OCI-LY1 (cell line): ENCODE measurements around the gene MVB12B.

Experiments
- H2AFZ ChIP-seq: fragments of 200-600 bp; sonication (generic), shearing (Covaris generic); 2 replicates; pipeline ENCODE4 v1.6.0; 2014; ENCODE audit warnings: antibody characterized with exemption, mild to moderate bottlenecking, low read length
- H3F3A ChIP-seq: fragments of 200-600 bp; sonication (generic), shearing (Covaris generic); 2 replicates; pipeline ENCODE4 v1.6.0; 2014; ENCODE audit warnings: mild to moderate bottlenecking, antibody characterized with exemption, low read length, moderate library complexity; ENCODE audit not compliant: insufficient read depth
- H3K27ac ChIP-seq: fragments of 200-600 bp; sonication (generic); 2 replicates; pipeline ENCODE4 v1.5.1; 2014; ENCODE audit warnings: low read length, mixed run types, mild to moderate bottlenecking, low read depth; ENCODE audit not compliant: poor library complexity, severe bottlenecking
- H3K27me3 ChIP-seq: fragments of 200-600 bp; sonication (generic); 2 replicates; pipeline ENCODE4 v1.6.0; 2014; ENCODE audit warnings: antibody characterized with exemption, mild to moderate bottlenecking, low read length, moderate library complexity; ENCODE audit not compliant: insufficient read depth
- H3K36me3 ChIP-seq: fragments of 200-600 bp; sonication (generic); 2 replicates; pipeline ENCODE4 v1.6.1; 2014; ENCODE audit warnings: mild to moderate bottlenecking, antibody characterized with exemption, low read length, moderate library complexity, mixed read lengths; ENCODE audit not compliant: insufficient read depth
- H3K4me1 ChIP-seq: fragments of 200-600 bp; sonication (generic); 2 replicates; pipeline ENCODE4 v1.5.1; 2014; ENCODE audit warnings: mild to moderate bottlenecking, low read length, moderate library complexity; ENCODE audit not compliant: insufficient read depth, severe bottlenecking
- H3K4me2 ChIP-seq: fragments of 200-600 bp; sonication (generic), shearing (Covaris generic); 2 replicates; pipeline ENCODE4 v1.6.1; 2014; ENCODE audit warnings: low read length
- H3K4me3 ChIP-seq: fragments of 200-600 bp; sonication (generic); 2 replicates; pipeline ENCODE4 v1.5.1; 2014; ENCODE audit warnings: low read length, low read depth, mild to moderate bottlenecking, mixed read lengths; ENCODE audit not compliant: poor library complexity, severe bottlenecking
- H3K79me2 ChIP-seq: fragments of 200-600 bp; shearing (Covaris generic); 2 replicates; pipeline ENCODE4 v1.6.1; 2016; ENCODE audit warnings: mixed run types, low read length, mixed read lengths; ENCODE audit not compliant: insufficient read depth
- H3K9ac ChIP-seq: fragments of 200-600 bp; sonication (generic), shearing (Covaris generic); 2 replicates; pipeline ENCODE4 v1.6.1; 2014; ENCODE audit warnings: mild to moderate bottlenecking, low read length, mixed read lengths
- H3K9me2 ChIP-seq: fragments of 200-600 bp; sonication (generic), shearing (Covaris generic); 2 replicates; pipeline ENCODE4 v1.6.1; 2014; ENCODE audit warnings: low read depth, mild to moderate bottlenecking, low read length, mixed read lengths
- H3K9me3 ChIP-seq: fragments of 200-600 bp; shearing (Covaris generic); 2 replicates; pipeline ENCODE4 v1.6.1; 2014; ENCODE audit warnings: low read length, mixed read lengths
- H4K20me1 ChIP-seq: fragments of 200-600 bp; sonication (generic), shearing (Covaris generic); 2 replicates; pipeline ENCODE4 v1.6.0; 2016; ENCODE audit warnings: mild to moderate bottlenecking, low read length; ENCODE audit not compliant: insufficient read depth
- CTCF ChIP-seq: fragments of 200-600 bp; sonication (generic), shearing (Covaris generic); IDR thresholded peaks from 2 replicates; pipeline ENCODE4 v1.5.1; 2017; ENCODE audit warnings: mild to moderate bottlenecking, antibody characterized with exemption, low read length, moderate library complexity, mixed read lengths
- EZH2 ChIP-seq: fragments of 200-600 bp; sonication (generic), shearing (Covaris generic); IDR thresholded peaks from 2 replicates; pipeline ENCODE4 v1.8.0; 2017; ENCODE audit warnings: borderline replicate concordance, mixed run types, mild to moderate bottlenecking, antibody characterized with exemption, low read length, moderate library complexity, mixed read lengths

The MVB12B gene

DNA sequence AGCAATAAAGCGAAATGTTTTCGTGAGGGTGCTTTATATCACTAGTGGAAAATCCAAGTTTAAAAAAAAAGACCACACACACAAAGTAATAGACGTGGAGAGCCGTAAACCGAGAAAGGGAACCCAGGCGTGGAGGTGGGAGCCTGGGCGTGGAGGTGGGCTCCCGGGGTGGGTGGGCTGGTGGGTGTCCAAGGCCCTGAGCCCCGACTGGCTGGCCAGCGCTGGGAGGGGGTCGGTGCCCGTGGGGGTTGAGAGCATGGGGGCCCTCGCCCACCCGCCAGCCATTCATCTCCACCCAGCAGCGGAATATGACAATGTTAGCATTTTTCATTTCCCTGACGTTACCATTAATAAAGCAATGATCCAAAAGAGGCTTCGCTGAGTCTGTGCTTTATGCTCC is 135.0 kb downstream of the MVB12B start:
- Histone ChIP-seq H3K27me3 (no peaks in the 10 kb centered on the region; the same call in 1 of the 2 replicates), H3K79me2 (no peaks in the 10 kb centered on the region), H3K36me3 (no peaks in the 10 kb centered on the region), H3F3A (no peaks in the 10 kb centered on the region), H3K27ac (no peak overlapping the region), H4K20me1 (no peaks in the 10 kb centered on the region), H3K4me2 (no peak overlapping the region), H3K9me3 (no peaks in the 10 kb centered on the region), H3K9me2 (no peaks in the 10 kb centered on the region), H3K4me3 (no peak overlapping the region), H2AFZ (no peak overlapping the region), H3K4me1 (no peaks in the 10 kb centered on the region), H3K9ac (no peak overlapping the region)
- TF ChIP-seq CTCF (no peak), EZH2 (no peak)

DNA sequence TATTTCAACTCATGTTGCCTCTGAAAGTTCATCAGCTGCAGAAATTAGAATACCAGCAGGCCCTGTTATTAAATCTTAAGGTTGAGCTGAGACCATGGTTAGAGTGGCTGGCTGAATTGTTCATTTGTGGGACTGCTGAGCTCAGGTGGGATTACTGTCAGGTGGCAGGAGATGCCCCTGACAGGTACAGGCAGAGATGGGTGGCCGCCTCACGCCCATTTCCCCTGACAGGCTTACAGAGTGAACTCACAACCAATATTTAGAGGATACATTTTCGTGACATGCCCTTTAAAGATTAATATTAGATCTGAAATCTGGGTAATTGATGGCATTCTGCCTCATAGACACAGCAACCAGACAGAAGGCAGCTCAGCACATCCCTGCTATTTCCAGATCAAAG is 136.0 kb downstream of the MVB12B start:
- H2AFZ ChIP-seq: no peak overlapping the region
- no peaks in the 10 kb centered on the region for H3K9me3 ChIP-seq
- H3K4me2 ChIP-seq: no peak overlapping the region
- no peak overlapping the region for H3K9ac ChIP-seq
- H4K20me1 ChIP-seq: no peaks in the 10 kb centered on the region
- no peaks in the 10 kb centered on the region for H3K36me3 ChIP-seq
- H3K9me2 ChIP-seq: no peaks in the 10 kb centered on the region
- H3K4me3 ChIP-seq: no peak overlapping the region
- H3K27ac ChIP-seq: no peak overlapping the region
- H3K79me2 ChIP-seq: no peaks in the 10 kb centered on the region
- no peaks in the 10 kb centered on the region for H3F3A ChIP-seq
- H3K4me1 ChIP-seq: no peaks in the 10 kb centered on the region
- H3K27me3 ChIP-seq: no peaks in the 10 kb centered on the region
- TF ChIP-seq EZH2: no peak
- TF ChIP-seq CTCF: no peak

DNA sequence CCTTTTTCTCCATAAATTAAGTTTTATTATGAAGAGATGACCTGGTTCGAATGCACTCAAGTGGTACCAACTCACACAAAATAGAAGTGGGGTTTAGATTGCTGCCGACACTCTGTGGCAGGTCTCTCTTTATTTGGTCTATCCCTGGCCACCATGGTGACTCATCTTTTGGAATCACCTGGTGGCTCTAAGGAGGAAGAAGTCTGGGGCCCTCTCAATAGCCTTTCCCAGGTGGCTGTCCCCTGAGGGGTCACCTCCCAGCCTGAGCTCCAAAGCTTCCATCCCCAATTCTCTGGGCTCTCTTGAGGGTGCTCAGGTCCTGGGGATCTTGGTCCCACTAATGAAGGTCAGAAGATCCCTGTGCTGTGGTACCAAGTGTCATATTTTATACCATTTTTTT is 136.8 kb downstream of the MVB12B start:
- TF ChIP-seq EZH2 (no peak), CTCF (no peak)
- Histone ChIP-seq H3K9me2 (no peaks in the 10 kb centered on the region), H3K4me3 (no peak overlapping the region)

More for the DNA sequence above, 136.8 kb downstream of the MVB12B start:
- H2AFZ ChIP-seq: no peak overlapping the region
- no peak overlapping the region for H3K9ac ChIP-seq
- no peak overlapping the region for H3K27ac ChIP-seq
- H3K79me2 ChIP-seq: no peaks in the 10 kb centered on the region
- H4K20me1 ChIP-seq: no peaks in the 10 kb centered on the region
- H3K36me3 ChIP-seq: no peaks in the 10 kb centered on the region
- H3K27me3 ChIP-seq: no peaks in the 10 kb centered on the region
- no peaks in the 10 kb centered on the region for H3F3A ChIP-seq
- no peaks in the 10 kb centered on the region for H3K9me3 ChIP-seq
- H3K4me1 ChIP-seq: no peaks in the 10 kb centered on the region
- H3K4me2 ChIP-seq: no peak overlapping the region
